HG03571 (cell line): ENCODE data around the gene COL17A1.

Experiments
- ATAC-seq: cut with Tn5 transposase; IDR thresholded peaks from one replicate; pipeline ENCODE4 v1.9.1; 2021; ENCODE audit not compliant: unreplicated experiment

Gene COL17A1

DNA sequence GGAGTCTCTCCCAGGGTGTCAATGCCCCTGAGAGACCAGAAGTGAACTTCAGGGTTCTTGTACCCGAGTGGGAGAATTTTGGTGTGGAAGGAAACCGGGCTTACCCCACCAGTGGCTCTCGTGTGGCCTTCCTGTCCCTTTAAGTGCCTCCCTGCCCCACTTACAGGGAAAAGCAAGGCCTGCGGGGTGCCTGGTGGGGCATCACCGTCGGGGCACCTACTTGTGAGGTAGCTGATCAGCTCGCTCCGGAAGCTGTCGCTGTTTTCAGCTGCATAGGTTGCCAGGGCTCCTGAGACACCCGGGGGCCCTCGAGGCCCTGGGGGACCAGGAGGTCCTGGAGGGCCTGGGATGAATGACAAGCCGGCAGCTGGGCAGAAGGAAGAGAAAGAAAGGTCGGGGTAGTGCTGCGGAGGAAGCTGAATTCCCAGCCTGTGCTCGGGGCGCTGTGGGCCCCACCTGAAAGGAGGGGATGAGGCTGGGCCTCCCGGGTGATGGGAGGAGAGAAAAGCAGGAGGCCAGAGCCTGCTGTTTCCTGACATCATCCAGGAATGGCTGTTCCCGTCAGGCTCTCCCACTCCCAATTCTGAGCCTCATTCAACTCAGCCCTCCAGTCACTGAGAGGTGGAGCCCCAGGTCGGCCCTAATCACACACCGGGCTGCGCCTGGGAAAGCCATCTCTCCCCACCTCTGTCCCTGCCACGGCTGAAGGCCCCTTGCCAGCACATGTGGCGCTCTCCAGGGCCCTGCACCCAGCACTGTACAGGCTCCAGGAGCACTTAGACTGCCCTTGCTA, 51.1 kb downstream of the COL17A1 start:
- ATAC-seq = no peak

- ATAC-seq = no peak
These were observed 51.7 kb downstream of the COL17A1 start for GRCh38 chr10:104033966-104034365.

DNA sequence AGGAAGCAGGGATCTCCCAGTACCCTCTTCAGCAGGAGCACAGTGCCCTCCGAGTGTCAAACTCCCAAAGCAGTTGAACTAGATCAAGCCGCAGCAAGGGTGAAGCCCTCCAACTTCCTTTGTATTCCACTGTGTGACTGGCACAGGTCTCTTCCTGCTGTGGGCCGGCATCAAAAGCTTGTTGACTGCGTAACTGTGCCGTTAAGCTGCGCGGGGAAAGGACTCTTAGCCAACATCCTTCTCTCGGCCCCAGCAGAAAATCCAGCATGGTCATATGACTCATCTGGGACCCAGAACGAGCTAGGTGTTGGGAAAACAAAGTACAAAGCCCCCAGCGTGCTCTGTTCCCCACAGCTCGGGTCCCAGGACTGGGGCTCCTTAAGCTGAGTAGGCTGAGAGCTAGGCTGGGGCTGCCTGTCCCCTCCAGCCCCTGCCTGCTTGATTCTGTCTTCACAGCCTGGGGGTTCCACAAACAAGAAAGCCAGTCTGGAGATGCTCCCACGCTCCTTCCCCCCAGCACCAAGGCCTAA, 52.2 kb downstream of the COL17A1 start:
- no peak for ATAC-seq

DNA sequence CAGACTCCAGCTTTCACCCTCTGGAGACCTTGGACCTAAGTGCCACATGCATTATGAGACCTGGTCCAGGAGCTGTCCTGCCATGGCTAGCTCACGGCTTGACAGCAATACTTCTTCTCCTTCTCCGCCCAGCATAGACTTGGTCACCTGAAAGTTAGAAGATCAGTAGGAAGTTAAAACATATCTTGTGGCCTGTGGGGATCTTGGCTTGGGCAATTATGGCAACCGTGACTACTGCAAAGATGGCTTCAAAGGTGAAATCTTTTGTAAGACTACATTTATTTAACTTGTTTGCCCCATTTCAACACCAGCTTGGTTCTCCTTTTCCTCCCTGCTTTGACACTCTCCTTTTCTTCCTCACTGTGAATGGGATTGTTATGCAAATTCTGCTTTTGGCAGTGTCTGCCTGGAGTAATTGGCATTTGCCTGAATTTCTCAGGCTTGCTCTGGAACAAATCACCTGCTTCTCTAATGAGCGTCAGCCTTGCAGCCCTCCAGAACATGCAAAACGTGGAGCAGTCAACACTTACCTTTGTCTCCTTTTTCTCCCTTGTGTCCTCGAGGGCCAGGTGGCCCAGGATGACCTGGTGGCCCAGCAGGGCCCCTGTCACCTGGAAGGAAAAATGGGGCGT, 53.4 kb downstream of the COL17A1 start:
- no peak for ATAC-seq

GRCh38 chr10:104031631-104032030, 54.0 kb downstream of the COL17A1 start:
- no peak for ATAC-seq

GRCh38 chr10:104029521-104029860, 56.2 kb downstream of the COL17A1 start:
- ATAC-seq = no peak

- no peak for ATAC-seq
These were observed 56.7 kb downstream of the COL17A1 start for GRCh38 chr10:104028823-104029520.

DNA sequence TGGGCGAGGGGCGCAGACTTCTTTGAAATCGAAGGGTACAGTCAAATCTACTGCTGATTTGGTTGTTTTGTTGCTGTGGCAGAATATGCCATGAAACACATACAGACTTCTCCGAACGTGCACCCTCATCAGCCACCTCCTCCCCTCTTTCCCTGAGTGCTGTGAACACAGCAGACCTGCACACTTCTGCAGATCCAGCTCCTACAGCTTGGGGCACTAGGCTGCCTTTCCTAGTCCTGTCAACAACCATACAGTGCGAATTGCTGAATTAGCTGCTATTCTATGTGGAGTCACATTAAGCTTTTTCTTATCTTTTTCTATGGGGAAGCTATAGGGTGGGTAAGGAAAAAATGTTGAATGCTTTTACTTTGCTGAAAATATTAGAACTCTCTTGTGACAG, 57.5 kb downstream of the COL17A1 start:
- ATAC-seq = no peak

DNA sequence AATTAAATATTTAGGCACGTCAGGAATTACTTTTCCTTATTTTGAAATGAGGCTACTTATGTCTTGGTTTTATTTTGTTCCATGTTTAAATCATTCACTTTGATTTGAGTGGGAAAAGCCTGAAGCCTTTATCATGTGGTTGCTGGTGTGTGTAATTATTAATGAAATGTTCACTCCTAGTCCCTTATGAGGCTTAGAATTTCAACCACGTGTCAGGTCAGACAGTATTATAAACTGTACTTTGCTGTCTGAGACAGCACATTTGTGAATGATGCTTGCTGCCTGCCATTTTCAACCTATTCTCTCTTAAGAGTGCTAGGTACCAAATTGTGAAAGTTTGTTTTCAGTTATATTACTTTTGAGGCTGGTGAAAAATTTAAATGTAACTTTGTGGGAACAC, 58.9 kb downstream of the COL17A1 start:
- ATAC-seq = no peak

DNA sequence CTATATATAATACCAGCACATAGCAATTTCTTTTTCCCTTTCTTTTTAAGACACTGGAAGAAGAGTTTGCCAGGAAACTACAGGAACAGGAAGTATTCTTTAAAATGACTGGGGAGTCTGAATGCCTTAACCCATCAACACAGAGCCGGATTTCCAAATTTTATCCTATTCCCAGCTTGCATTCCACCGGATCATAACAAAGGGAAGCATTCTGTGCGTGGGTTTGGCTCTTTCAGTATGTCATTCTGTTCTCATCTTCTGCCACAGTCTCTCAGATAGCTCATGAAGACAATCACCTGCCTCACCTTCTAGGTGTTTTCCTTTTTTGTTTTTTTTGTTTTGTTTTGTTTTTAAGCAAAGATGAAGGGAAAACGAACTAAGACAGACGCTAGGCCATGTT, 60.2 kb downstream of the COL17A1 start:
- ATAC-seq = no peak

DNA sequence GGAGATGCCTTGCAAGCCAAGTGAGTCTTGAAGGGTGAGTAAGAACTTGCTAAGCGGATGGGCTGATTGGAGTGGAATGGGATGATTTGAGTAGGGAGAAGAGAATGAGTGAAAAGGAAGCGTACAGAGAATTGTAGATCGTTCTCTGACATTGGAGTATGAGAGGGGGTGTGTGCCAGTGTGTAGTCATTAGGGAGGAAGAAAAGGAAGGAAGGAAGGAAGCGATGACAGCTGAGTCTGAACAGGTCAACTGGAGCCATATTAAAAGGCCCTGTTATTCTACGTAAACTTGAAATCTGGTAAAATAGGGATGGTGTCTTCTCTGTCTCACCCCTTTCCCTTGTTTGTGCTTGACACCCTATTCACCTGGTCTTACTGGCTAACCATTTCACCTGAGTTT, 63.7 kb downstream of the COL17A1 start:
- no peak for ATAC-seq

DNA sequence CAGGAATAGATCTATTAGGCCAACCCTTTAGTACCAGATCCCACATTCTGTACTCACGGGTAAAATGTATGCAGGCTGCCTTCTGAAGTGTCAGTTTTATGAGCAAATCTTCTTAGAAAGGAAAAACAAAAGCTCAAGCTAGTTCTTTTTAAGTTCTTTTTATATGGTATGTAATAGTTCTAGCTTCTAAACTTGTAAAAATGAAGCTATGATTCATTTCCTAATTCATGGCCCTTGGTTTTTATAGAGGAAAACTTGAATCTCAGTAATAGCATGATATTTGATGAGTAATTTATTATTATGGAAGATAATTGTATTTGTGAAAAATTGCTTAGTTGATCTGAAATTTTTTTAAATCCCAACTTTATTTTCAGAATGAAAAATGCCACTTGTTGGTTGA, 64.4 kb downstream of the COL17A1 start:
- no peak for ATAC-seq

GRCh38 chr10:104020020-104020419, 65.7 kb downstream of the COL17A1 start:
- no peak for ATAC-seq

GRCh38 chr10:104018471-104018870, 67.2 kb downstream of the COL17A1 start:
- no peak for ATAC-seq

DNA sequence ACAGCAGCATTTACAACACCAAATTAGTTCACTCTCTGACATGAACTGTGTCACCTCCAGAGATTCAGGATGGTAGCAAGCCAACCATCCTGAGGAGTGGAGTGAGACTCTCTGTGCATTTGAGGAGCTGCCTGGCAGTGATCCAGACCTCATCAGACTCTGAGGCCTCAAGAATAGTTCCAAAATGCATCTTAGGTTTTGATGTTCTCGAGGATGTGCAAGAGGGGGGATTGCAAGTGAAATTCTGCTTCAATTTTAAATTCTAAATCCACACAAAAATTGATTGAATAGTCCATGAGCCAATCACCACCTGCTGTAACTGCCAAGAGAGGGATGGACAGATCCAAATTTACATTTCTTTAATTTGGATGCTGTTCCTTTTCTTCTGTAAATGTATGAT, 69.0 kb downstream of the COL17A1 start:
- no peak for ATAC-seq

- ATAC-seq = no peak
These were observed 71.5 kb downstream of the COL17A1 start for GRCh38 chr10:104014176-104014575.

DNA sequence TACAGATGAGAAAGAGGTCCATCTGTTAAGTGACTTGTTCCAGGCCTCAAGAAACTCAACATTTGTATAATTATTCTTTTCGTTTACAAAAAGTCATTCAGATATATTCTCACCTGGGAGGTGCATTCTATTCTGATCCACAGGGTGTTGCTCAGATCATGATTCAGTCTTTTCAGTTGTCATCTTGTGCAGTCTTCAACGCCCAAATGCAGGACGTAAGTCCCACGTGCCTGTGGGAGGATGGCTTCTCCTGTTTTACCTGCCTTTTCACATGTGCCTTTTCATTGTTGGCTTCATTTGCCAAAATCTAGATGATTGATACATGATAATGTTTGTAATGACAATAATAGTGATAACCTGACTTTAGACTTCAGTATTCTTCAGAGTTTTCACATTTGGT, 72.2 kb downstream of the COL17A1 start:
- no peak for ATAC-seq

- no peak for ATAC-seq
These were observed 73.8 kb downstream of the COL17A1 start for GRCh38 chr10:104011904-104012303.

- ATAC-seq = no peak
These were observed 80.4 kb downstream of the COL17A1 start for GRCh38 chr10:104005172-104005863.

GRCh38 chr10:104002911-104003310, 82.8 kb downstream of the COL17A1 start:
- ATAC-seq = no peak

DNA sequence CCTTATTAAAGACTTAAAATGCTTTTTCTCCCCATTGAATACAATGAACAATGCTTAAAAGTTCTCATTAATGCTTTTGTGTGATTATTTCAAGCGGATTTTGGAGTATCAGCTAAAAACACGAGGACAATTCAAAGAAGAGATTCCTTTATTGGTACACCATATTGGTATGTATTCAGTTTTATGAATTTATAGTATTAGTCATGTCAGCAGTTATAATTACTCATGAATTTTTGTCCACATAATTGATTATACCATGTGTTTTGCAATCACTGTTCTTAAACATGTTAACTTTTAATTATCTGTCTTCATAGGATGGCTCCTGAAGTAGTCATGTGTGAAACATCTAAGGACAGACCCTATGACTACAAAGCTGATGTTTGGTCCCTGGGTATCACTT, 86.9 kb downstream of the COL17A1 start:
- no peak for ATAC-seq
